A673 (cell line): Measurements from ENCODE around the gene WNT5A. TPM values are rescaled to one million over a fixed set of nuclear protein-coding genes. Genes with fewer than 3 reads are reported as not detected.

ENCODE experiments used
- BruUV-seq: library from RNA; stranded (reverse); fragments of 400-500 nt; replicated peaks from 2 replicates; lab custom pipeline; 2021; lab: Mats Ljungman, UMichigan
- CTCF ChIA-PET: fragments of 300-600 bp; sonication (Branson Sonifier 250); formaldehyde crosslinking; loops from one replicate; lab custom pipeline; 2022; ENCODE audit warnings: antibody characterized with exemption; lab: Charles Lee
- POLR2A ChIA-PET: fragments of 300-600 bp; sonication (Branson Sonifier 250); formaldehyde crosslinking; loops from one replicate; lab custom pipeline; 2022; ENCODE audit warnings: antibody characterized with exemption; ENCODE audit not compliant: low non-redundant PET; lab: Charles Lee
- DNase-seq: peaks from one replicate; pipeline ENCODE4 v3.0.0-alpha.2; 2015; ENCODE audit warnings: low spot score
- H3K27ac ChIP-seq: fragments of 200-600 bp; sonication (generic); 2 replicates; pipeline ENCODE4 v1.5.1; 2016; ENCODE audit warnings: mixed run types, low read depth, mild to moderate bottlenecking, mixed read lengths, antibody characterized with exemption, low read length; ENCODE audit not compliant: poor library complexity, severe bottlenecking
- H3K27me3 ChIP-seq: fragments of 200-600 bp; sonication (generic); replicated peaks from 2 replicates; pipeline ENCODE4 v1.6.1; 2017; ENCODE audit warnings: mixed run types, low read depth, mild to moderate bottlenecking, mixed read lengths, antibody characterized with exemption, low read length; ENCODE audit not compliant: insufficient read depth, poor library complexity
- H3K36me3 ChIP-seq: fragments of 200-600 bp; sonication (generic); 2 replicates; pipeline ENCODE4 v1.6.1; 2016; ENCODE audit warnings: mixed run types, mild to moderate bottlenecking, mixed read lengths, antibody characterized with exemption, low read length; ENCODE audit not compliant: insufficient read depth, poor library complexity, severe bottlenecking
- H3K4me1 ChIP-seq: fragments of 200-600 bp; sonication (generic); 2 replicates; pipeline ENCODE4 v1.6.1; 2017; ENCODE audit warnings: mixed run types, mild to moderate bottlenecking, mixed read lengths, antibody characterized with exemption, low read length; ENCODE audit not compliant: insufficient read depth, poor library complexity, severe bottlenecking
- H3K4me3 ChIP-seq: fragments of 200-600 bp; sonication (generic); 2 replicates; pipeline ENCODE4 v1.5.1; 2016; ENCODE audit warnings: low read depth, mixed run types, mild to moderate bottlenecking, mixed read lengths, low read length; ENCODE audit not compliant: poor library complexity, severe bottlenecking
- H3K9me3 ChIP-seq: fragments of 200-600 bp; sonication (generic); 2 replicates; pipeline ENCODE4 v1.6.1; 2016; ENCODE audit warnings: mixed run types, low read depth, mild to moderate bottlenecking, mixed read lengths, antibody characterized with exemption, low read length; ENCODE audit not compliant: poor library complexity, severe bottlenecking
- EZH2 ChIP-seq: fragments of 200-600 bp; sonication (generic); IDR thresholded peaks from 2 replicates; pipeline ENCODE4 v1.6.1; 2017; ENCODE audit warnings: borderline replicate concordance, low read depth, mild to moderate bottlenecking, mixed read lengths, antibody characterized with exemption, low read length; ENCODE audit not compliant: poor library complexity, severe bottlenecking
- intact Hi-C: fragments of 100-400 bp; cut with micrococcal nuclease; formaldehyde crosslinking; loops from one replicate; pipeline ENCODE4 v1.10.0; 2022; ENCODE audit not compliant: unreplicated experiment
- total RNA-seq: library from RNA; stranded (reverse); gene quantifications from 2 replicates; pipeline ENCODE4 v1.2.3, GENCODE V29; 2021
- TF ChIP-seq, protein P1 (sequence below): fragments of 300-800, 200-600 bp; sonication (generic); conservative IDR thresholded peaks from 2 replicates; pipeline ENCODE4 v1.5.1; 2017; ENCODE audit warnings: low read depth, mild to moderate bottlenecking, antibody characterized with exemption, low read length, moderate library complexity, mixed read lengths

The WNT5A gene
- total RNA-seq, 1 experiment from 2014 or later, result 18.9 TPM

DNA sequence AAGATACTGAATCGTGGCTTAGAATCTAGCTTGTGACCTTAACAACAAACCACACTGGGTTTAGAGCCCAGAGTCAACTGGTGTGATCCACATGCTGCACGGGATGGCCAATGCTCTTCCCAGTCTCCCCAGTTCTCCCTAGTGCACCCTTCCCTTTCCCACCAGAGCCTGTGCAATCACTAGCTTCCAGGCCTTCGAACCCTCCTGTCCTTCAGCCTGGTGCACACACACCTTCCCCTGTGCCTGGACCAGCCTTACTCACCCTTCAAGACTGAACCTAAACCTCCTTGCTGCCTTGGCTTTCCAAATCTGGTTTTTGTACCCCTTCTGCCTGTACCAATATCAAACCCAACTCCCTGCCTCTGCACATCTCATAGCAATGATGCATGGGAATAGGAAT, 43.8 kb downstream of the WNT5A start:
- Histone ChIP-seq H3K27me3 (no peaks in the 10 kb centered on the region), H3K4me1 (no peaks in the 10 kb centered on the region), H3K36me3 (no peaks in the 10 kb centered on the region), H3K27ac (no peak overlapping the region), H3K4me3 (no peak overlapping the region), H3K9me3 (no peaks in the 10 kb centered on the region)
- no peak for DNase-seq
- no TSS peak for BruUV-seq
- intact Hi-C loops, result no loop called here
- ChIA-PET POLR2A (no interaction called here), CTCF (no interaction called here)
- TF ChIP-seq, protein P1, sequence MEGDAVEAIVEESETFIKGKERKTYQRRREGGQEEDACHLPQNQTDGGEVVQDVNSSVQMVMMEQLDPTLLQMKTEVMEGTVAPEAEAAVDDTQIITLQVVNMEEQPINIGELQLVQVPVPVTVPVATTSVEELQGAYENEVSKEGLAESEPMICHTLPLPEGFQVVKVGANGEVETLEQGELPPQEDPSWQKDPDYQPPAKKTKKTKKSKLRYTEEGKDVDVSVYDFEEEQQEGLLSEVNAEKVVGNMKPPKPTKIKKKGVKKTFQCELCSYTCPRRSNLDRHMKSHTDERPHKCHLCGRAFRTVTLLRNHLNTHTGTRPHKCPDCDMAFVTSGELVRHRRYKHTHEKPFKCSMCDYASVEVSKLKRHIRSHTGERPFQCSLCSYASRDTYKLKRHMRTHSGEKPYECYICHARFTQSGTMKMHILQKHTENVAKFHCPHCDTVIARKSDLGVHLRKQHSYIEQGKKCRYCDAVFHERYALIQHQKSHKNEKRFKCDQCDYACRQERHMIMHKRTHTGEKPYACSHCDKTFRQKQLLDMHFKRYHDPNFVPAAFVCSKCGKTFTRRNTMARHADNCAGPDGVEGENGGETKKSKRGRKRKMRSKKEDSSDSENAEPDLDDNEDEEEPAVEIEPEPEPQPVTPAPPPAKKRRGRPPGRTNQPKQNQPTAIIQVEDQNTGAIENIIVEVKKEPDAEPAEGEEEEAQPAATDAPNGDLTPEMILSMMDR, result no peak
- no peak for TF ChIP-seq EZH2

DNA sequence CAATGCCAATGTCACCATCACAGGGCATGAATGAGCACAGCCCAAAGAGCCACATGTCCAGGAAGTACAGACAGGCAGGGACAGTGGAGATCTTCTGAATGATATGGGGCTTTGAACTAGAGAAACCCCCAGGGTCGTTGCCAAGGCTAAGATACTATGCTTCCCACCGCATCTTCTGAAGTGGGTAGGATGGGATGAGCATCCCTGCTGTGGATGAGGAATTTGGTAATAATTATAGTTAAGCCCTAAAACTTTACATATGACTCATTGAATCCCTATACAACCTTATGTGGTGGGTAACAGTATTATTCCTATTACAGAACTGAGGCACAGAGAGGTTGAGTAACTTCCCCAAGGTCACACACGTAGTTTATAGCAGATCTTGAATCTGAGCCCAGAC, 44.2 kb downstream of the WNT5A start:
- H3K36me3 ChIP-seq, result no peaks in the 10 kb centered on the region
- BruUV-seq, result no TSS peak
- no peak overlapping the region for H3K4me3 ChIP-seq
- DNase-seq, result no peak
- ChIA-PET POLR2A (no interaction called here), CTCF (no interaction called here)
- no peaks in the 10 kb centered on the region for H3K9me3 ChIP-seq
- intact Hi-C loops, result no loop called here
- H3K27ac ChIP-seq, result no peak overlapping the region
- no peaks in the 10 kb centered on the region for H3K27me3 ChIP-seq
- H3K4me1 ChIP-seq, result no peaks in the 10 kb centered on the region
- no peak for TF ChIP-seq EZH2
- TF ChIP-seq, protein P1, result no peak

DNA sequence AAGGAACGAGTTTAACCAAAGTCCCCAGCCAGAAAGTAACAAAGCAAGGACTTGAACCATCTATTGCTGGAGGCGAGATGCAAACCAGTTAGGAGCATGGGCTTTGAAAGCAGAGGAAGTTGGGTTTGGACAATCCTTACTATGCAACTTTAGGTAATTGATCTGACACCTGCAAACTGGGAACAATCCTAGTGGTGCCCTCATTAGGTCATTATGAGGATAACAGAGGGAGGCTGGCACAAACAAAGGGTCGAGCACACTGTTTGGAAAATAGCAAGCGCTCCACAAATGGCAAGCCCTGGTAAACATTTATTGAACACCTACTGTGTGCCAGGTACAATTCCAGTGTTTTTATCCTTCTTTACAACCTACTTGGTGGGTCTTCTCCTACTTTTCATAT, 45.6 kb downstream of the WNT5A start:
- no peak for TF ChIP-seq EZH2
- TF ChIP-seq, protein P1, result no peak
- no peak overlapping the region for H3K4me3 ChIP-seq
- no peak for DNase-seq
- ChIA-PET CTCF (no interaction called here), POLR2A (no interaction called here)
- H3K36me3 ChIP-seq, result no peaks in the 10 kb centered on the region
- H3K27ac ChIP-seq, result no peak overlapping the region
- H3K9me3 ChIP-seq, result no peaks in the 10 kb centered on the region
- intact Hi-C loops, result no loop called here
- no TSS peak for BruUV-seq
- H3K27me3 ChIP-seq, result no peaks in the 10 kb centered on the region
- H3K4me1 ChIP-seq, result no peaks in the 10 kb centered on the region
